ENCODE measurements around the gene NUAK1.

GRCh38 chr12:106174876-106175275 lies 36.1 kb upstream of the NUAK1 start:
- TF ChIP-seq CTCF (conservative IDR thresholded peaks at IDR 0.05; ENCODE audit: low read depth, low read length) (no peak), EZH2 (IDR thresholded peaks at IDR 0.05; ENCODE audit: borderline replicate concordance, low read depth, low read length, poor library complexity, severe bottlenecking) (no peak)
